GM13977 (cell line): ENCODE measurements around the gene VAPA.
"Not testable (repeated sequence)": the region's sequence is repeated elsewhere in the genome, so short reads cannot be mapped to it uniquely, and the experiment has no call there.

Experiments
- DNase-seq: peaks from one replicate; pipeline ENCODE4 v3.0.0; 2012; ENCODE audit warnings: low spot score
- CTCF ChIP-seq: IDR thresholded peaks from 2 replicates; pipeline ENCODE4 v1.5.1; 2012; ENCODE audit warnings: mild to moderate bottlenecking, control low read depth; ENCODE audit not compliant: insufficient read depth; ENCODE audit errors: extremely low read depth, missing control alignments
- in situ Hi-C: fragments of 300-500 bp; cut with MboI; formaldehyde crosslinking; loops from one replicate; pipeline ENCODE4 v1.12.0; 2022; ENCODE audit warnings: low sequenced_read_pairs, low pct_unique_long_range_greater_than_20kb, mixed read lengths, inconsistent platforms; ENCODE audit not compliant: unreplicated experiment

VAPA gene

DNA sequence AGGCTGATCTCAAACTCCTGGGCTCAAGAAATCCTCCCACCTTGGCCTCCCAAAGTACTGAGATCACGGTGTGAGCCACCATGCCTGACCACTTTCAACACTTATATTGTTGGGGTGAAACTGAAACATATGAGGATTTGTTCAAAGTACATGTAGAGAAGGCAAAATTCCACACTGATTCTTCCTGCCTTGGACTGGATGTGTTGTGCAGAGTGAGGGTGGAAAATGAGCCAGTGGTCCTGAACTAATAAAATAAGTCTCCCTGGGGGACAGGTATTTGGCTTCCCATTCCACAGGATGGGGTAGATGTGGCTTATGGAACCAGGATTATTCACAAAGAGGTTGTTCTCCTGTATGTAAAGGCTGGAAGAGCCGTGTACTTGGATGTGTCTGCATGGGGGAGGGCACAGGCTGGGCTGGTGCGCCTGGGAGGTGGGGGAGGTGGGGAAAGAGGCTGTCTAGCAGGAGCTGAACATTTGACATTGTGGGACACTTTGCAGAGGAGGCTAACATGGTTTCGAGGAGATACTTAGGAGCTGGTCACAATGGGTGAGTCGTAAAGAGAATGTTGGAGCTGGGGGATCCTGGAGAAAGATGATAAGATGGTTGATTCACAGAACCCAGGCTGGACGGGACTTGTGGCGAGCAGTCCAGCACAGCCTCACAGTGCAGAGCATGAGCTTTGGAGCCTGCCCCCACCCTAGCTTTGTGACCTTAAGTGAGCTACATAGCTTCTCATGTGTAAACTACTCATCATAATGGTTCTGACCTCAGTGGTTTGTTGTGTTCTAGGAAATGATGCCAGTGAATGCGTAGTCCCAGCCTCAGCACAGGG, 28.4 kb upstream of the VAPA start, which contains the start of gene TXNDC2:
Gene TXNDC2, plus strand, starts transcription at position 804 of the 835 bp plus-strand sequence. CDS start 708 bp downstream, outside the sequence.
- no peak for DNase-seq
- no peak for TF ChIP-seq CTCF
- in situ Hi-C loops = no loop called here

- no peak for TF ChIP-seq CTCF
- DNase-seq = no peak
- in situ Hi-C loops = no loop called here
Observed at GRCh38 chr18:9886005-9886348, 27.8 kb upstream of the VAPA start.

DNA sequence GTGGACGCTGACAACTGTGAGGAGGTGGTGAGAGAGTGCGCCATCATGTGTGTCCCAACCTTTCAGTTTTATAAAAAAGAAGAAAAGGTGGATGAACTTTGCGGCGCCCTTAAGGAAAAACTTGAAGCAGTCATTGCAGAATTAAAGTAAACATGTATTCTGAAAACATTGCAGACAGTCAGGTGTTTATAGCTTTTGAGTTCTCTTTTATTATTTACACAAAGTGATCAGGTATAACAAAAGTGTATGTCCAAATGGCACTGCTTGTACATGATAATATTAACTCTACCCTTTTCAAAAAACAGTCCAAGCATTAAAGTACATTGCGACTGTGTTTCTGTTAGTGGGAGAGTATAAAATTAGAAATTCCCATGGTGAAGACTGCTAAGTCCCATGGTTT, 25.8 kb upstream of the VAPA start:
- no peak for TF ChIP-seq CTCF
- in situ Hi-C loops = no loop called here
- DNase-seq = no peak

DNA sequence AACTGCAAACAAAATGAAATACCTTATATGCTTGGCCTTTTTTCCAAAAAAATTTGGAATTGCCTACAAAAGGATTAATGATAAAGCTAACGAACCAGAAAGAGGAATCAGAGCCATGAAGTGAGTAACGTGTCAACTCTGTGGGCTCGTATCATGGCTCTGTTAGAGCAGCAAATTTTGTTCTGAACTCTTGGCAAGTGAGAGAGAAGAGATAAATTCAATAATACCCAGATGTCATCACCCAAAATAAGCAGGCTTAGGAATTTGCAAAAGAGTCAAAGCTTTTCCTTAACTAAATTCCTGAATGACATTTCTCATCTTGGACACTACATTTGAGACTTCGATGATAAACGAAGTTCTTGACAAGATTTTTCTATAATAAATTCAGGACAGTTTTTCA, 23.6 kb upstream of the VAPA start:
- no peak for DNase-seq
- TF ChIP-seq CTCF = no peak
- in situ Hi-C loops = no loop called here

- DNase-seq = no peak
- no peak for TF ChIP-seq CTCF
- in situ Hi-C loops = no loop called here
Observed at GRCh38 chr18:9890957-9891356, 22.9 kb upstream of the VAPA start.

DNA sequence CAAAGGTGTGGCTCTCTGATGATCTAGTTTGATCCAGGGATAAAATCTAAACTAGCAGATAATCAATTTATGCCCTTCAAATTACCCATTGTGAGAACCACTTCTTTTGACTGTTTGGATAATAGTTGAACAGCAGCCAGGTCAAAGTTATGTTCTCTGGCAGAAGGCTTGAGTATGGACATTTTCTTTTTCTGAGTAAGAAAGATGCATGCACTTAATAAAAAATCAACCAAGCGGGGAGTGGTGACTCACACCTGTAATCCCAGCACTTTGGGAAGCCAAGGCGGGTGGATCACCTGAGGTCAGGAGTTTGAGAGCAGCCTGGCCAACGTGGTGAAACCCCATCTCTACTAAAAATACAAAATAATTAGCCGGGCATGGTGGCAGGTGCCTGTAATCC, 22.3 kb upstream of the VAPA start:
- DNase-seq, in situ Hi-C loops: not testable (repeated sequence)

- no peak for DNase-seq
- TF ChIP-seq CTCF = no peak
- in situ Hi-C loops = no loop called here
Observed at GRCh38 chr18:9894454-9895068, 19.3 kb upstream of the VAPA start.
